MCF 10A (cell line): ENCODE measurements around the gene LSM2. TPM values are rescaled to one million over a fixed set of nuclear protein-coding genes. Genes with fewer than 3 reads are reported as not detected.
"Not testable (repeated sequence)": the region's sequence is repeated elsewhere in the genome, so short reads cannot be mapped to it uniquely, and the experiment has no call there.

Experiments
- BruUV-seq: library from RNA; stranded (reverse); fragments of 400-500 nt; replicated peaks from 2 replicates; lab custom pipeline; 2021; lab: Mats Ljungman, UMichigan
- CTCF ChIA-PET: fragments of 300-600 bp; sonication (Branson Sonifier 250); formaldehyde crosslinking; extraction: SDS; loops from one replicate; lab custom pipeline; 2021; ENCODE audit warnings: antibody characterized with exemption, inconsistent platforms; lab: Yijun Ruan, JAX
- POLR2A ChIA-PET: fragments of 300-600, 350-650 bp; sonication (Branson Sonifier 250); formaldehyde crosslinking; extraction: SDS; loops from one replicate; lab custom pipeline; 2020; ENCODE audit warnings: antibody characterized with exemption, inconsistent platforms; lab: Yijun Ruan, JAX
- DNase-seq: peaks from one replicate; pipeline ENCODE4 v3.0.0-alpha.2; 2018; ENCODE audit not compliant: unreplicated experiment
- H3K27ac Mint-ChIP-seq: one replicate; pipeline ENCODE4 v1.8.0; 2022; ENCODE audit warnings: mild to moderate bottlenecking, low read depth, mixed read lengths; ENCODE audit not compliant: unreplicated experiment
- H3K27me3 Mint-ChIP-seq: one replicate; pipeline ENCODE4 v1.8.0; 2022; ENCODE audit warnings: mixed read lengths; ENCODE audit not compliant: insufficient read depth, unreplicated experiment
- H3K36me3 Mint-ChIP-seq: one replicate; pipeline ENCODE4 v1.8.0; 2022; ENCODE audit warnings: mild to moderate bottlenecking, moderate library complexity, mixed read lengths; ENCODE audit not compliant: insufficient read depth, unreplicated experiment
- H3K4me1 Mint-ChIP-seq: one replicate; pipeline ENCODE4 v1.8.0; 2022; ENCODE audit warnings: mixed read lengths; ENCODE audit not compliant: insufficient read depth, unreplicated experiment
- H3K4me3 Mint-ChIP-seq: one replicate; pipeline ENCODE4 v1.8.0; 2022; ENCODE audit warnings: mild to moderate bottlenecking, moderate library complexity, mixed read lengths; ENCODE audit not compliant: unreplicated experiment
- H3K9me3 Mint-ChIP-seq: one replicate; pipeline ENCODE4 v1.8.0; 2022; ENCODE audit warnings: mixed read lengths; ENCODE audit not compliant: unreplicated experiment
- CTCF ChIP-seq: fragments of 200-600 bp; IDR thresholded peaks from one replicate; pipeline ENCODE4 v1.8.0; 2022; ENCODE audit warnings: antibody characterized with exemption, mild to moderate bottlenecking; ENCODE audit not compliant: unreplicated experiment
- intact Hi-C: fragments of 100-400 bp; cut with micrococcal nuclease; formaldehyde crosslinking; loops from 2 replicates; pipeline ENCODE4 v1.14.1; 2022
- total RNA-seq: library from RNA; stranded (reverse); gene quantifications from 2 replicates; pipeline ENCODE4 v1.2.3, GENCODE V29; 2022

The LSM2 gene
- total RNA-seq, 1 experiment from 2014 or later = 47.4 TPM

GRCh38 chr6:31826793-31827285 lies 20.1 kb upstream of the LSM2 start:
- peak overlapping the region; percentile 78 for H3K4me3 Mint-ChIP-seq
- intact Hi-C loops = no loop called here
- no peaks in the 10 kb centered on the region for H3K27me3 Mint-ChIP-seq
- H3K27ac Mint-ChIP-seq = peak overlapping the region; percentile 99
- H3K9me3 Mint-ChIP-seq = no peaks in the 10 kb centered on the region
- peaks cover 14% of the 10 kb centered on the region for H3K36me3 Mint-ChIP-seq
- no peak for TF ChIP-seq CTCF
- peaks cover 19% of the 10 kb centered on the region for H3K4me1 Mint-ChIP-seq
- ChIA-PET POLR2A (interaction anchor here (0.5 to 11.3 kb wide), 45 partner anchors 8 to 1214 kb away, joined by 3 to 202 read pairs (median 5); partner anchors contain the start of genes ABHD16A, ATP6V1G2, BAG6 and C6orf47), CTCF (interaction anchor here (0.7 to 1.0 kb wide), 5 partner anchors 20 to 124 kb away, joined by 3 to 4 read pairs (median 3); partner anchors contain the start of genes CLIC1 and LSM2)
- DNase-seq = peak; percentile 95
- TSS peak; percentile 85 for BruUV-seq

GRCh38 chr6:31825553-31825952 lies 18.8 kb upstream of the LSM2 start:
- Mint-ChIP-seq H3K36me3 (peaks cover 14% of the 10 kb centered on the region), H3K4me1 (peaks cover 24% of the 10 kb centered on the region), H3K27me3 (no peaks in the 10 kb centered on the region), H3K4me3 (peak overlapping the region; percentile 78), H3K9me3 (no peaks in the 10 kb centered on the region), H3K27ac (peak overlapping the region; percentile 99)
- POLR2A ChIA-PET = interaction anchor here (0.6 to 11.3 kb wide), 17 partner anchors 7 to 424 kb away, joined by 3 to 202 read pairs (median 15); partner anchors contain the start of genes CLIC1, DDAH2, GPANK1 and HSPA1A
- no peak for TF ChIP-seq CTCF
- intact Hi-C loops = no loop called here
- CTCF ChIA-PET = interaction anchor here (0.7 to 1.1 kb wide), 2 partner anchors 96 to 770 kb away, joined by 4 read pairs; no protein-coding TSS in a partner anchor
- BruUV-seq = no TSS peak
- DNase-seq = no peak

GRCh38 chr6:31823592-31824196 lies 16.9 kb upstream of the LSM2 start:
- intact Hi-C loops = not testable (repeated sequence)
- CTCF ChIA-PET = interaction anchor here (0.9 to 2.5 kb wide), 3 partner anchors 9 to 41 kb away, joined by 3 to 9 read pairs (median 3); no protein-coding TSS in a partner anchor

GRCh38 chr6:31822036-31822821 lies 15.5 kb upstream of the LSM2 start:
- ChIA-PET POLR2A (interaction anchor here (0.6 to 11.3 kb wide), 29 partner anchors 9 to 1439 kb away, joined by 3 to 202 read pairs (median 6); partner anchors contain the start of genes ABHD16A, BAG6, C6orf47 and CLIC1), CTCF (interaction anchor here (0.7 to 2.5 kb wide), 4 partner anchors 8 to 136 kb away, joined by 3 to 9 read pairs (median 3); no protein-coding TSS in a partner anchor)
- peak; percentile 94 for DNase-seq
- H3K36me3 Mint-ChIP-seq = peaks cover 6% of the 10 kb centered on the region
- peak overlapping the region; percentile 91 for H3K4me3 Mint-ChIP-seq
- H3K27ac Mint-ChIP-seq = peak overlapping the region; percentile 99
- peaks cover 29% of the 10 kb centered on the region for H3K4me1 Mint-ChIP-seq
- no peaks in the 10 kb centered on the region for H3K27me3 Mint-ChIP-seq
- TF ChIP-seq CTCF = no peak
- intact Hi-C loops = no loop called here
- H3K9me3 Mint-ChIP-seq = no peaks in the 10 kb centered on the region
- BruUV-seq = TSS peak; percentile 54

More at GRCh38 chr6:31823592-31824196, 16.9 kb upstream of the LSM2 start:
- DNase-seq, H3K9me3 Mint-ChIP-seq, BruUV-seq, H3K27me3 Mint-ChIP-seq: not testable (repeated sequence)
- Mint-ChIP-seq H3K4me3 (peak overlapping the region; percentile 91), H3K27ac (peak overlapping the region; percentile 99), H3K4me1 (peaks cover 29% of the 10 kb centered on the region), H3K36me3 (peaks cover 14% of the 10 kb centered on the region)
- POLR2A ChIA-PET = interaction anchor here (0.8 to 11.3 kb wide), 15 partner anchors 11 to 163 kb away, joined by 3 to 202 read pairs (median 5); partner anchors contain the start of genes ABHD16A, C6orf47, CLIC1 and GPANK1
